Esophagus squamous epithelium (tissue), 4 donors: ENCODE measurements around the gene SRSF3.

Source experiments
- CTCF ChIP-seq, 6 experiments: fragments of 450-650 bp in 4 of 6; fragments of 200-600 bp in 2 of 6; sonication (generic) in 2 of 6; IDR thresholded peaks; one replicate each; pipeline ENCODE4 v1.5.1; 2016 to 2019; ENCODE audit warnings: antibody characterized with exemption in 6 of 6, mild to moderate bottlenecking in 4 of 6, moderate library complexity in 4 of 6
- POLR2A ChIP-seq, 4 donors: fragments of 450-650 bp; IDR thresholded peaks; one replicate each; pipeline ENCODE4 v1.6.1; 2017; ENCODE audit warnings: antibody characterized with exemption in 4 of 4, mild to moderate bottlenecking in 4 of 4, moderate library complexity in 3 of 4

- TF ChIP-seq CTCF (IDR thresholded peaks at IDR 0.05), result no peak
- no peak for TF ChIP-seq POLR2A (IDR thresholded peaks at IDR 0.05)
Observed at GRCh38 chr6:36570264-36570663, 23.9 kb upstream of the SRSF3 start.
